Gastroesophageal sphincter (tissue), 4 donors: ENCODE measurements around the gene COX7A2. TPM values are rescaled to one million over a fixed set of nuclear protein-coding genes. Genes with fewer than 3 reads are reported as not detected.
A peak's percentile ranks its signal among the peaks of the same experiment; 100 is the strongest.

Experiments used
- ATAC-seq: fragments of 150-250 bp; one replicate; pipeline ENCODE4 v1.9.1; 2016; ENCODE audit warnings: mild to moderate bottlenecking, moderate library complexity
- H3K27ac ChIP-seq, 4 donors: fragments of 200-600 bp; sonication (generic) in 3 of 4; 1 replicate in 3 of 4; 2 replicates in 1 of 4; pipeline ENCODE4 v1.5.1; 2016 to 2019
- H3K27me3 ChIP-seq: fragments of 200-600 bp; sonication (generic); one replicate; pipeline ENCODE4 v1.5.1; 2019
- H3K36me3 ChIP-seq, 2 donors: fragments of 200-600 bp; sonication (generic); one replicate each; pipeline ENCODE4 v1.5.1; 2019; ENCODE audit warnings: control low read depth in 1 of 2
- H3K4me1 ChIP-seq, 3 donors: fragments of 200-600 bp; sonication (generic); 1 replicate in 2 of 3; 2 replicates in 1 of 3; pipeline ENCODE4 v1.5.1; 2016 to 2019; ENCODE audit warnings: control low read depth in 2 of 3
- H3K4me3 ChIP-seq, 2 donors: fragments of 200-600 bp; sonication (generic); one replicate each; pipeline ENCODE4 v1.5.1; 2019; ENCODE audit warnings: mild to moderate bottlenecking in 1 of 2, moderate library complexity in 1 of 2
- H3K9me3 ChIP-seq, 3 donors: fragments of 200-600 bp; sonication (generic); one replicate each; pipeline ENCODE4 v1.5.1; 2017 to 2019; ENCODE audit warnings: control low read depth in 2 of 3
- EP300 ChIP-seq: sonication (generic); formaldehyde crosslinking; IDR thresholded peaks from one replicate; pipeline ENCODE4 v1.6.1; 2017; ENCODE audit warnings: antibody characterized with exemption, mild to moderate bottlenecking
- POLR2A ChIP-seq, 2 donors: fragments of 450-650 bp; IDR thresholded peaks; one replicate each; pipeline ENCODE4 v1.6.1; 2017; ENCODE audit warnings: antibody characterized with exemption in 2 of 2, mild to moderate bottlenecking in 2 of 2, moderate library complexity in 1 of 2
- POLR2AphosphoS5 ChIP-seq: sonication (generic); formaldehyde crosslinking; IDR thresholded peaks from one replicate; pipeline ENCODE4 v1.6.1; 2017; ENCODE audit warnings: antibody characterized with exemption
- WGBS, 2 donors: methylation state at CpG; one replicate each; pipeline ENCODE4 v1.1.5; 2018; ENCODE audit warnings: low coverage in 1 of 2; 5-methylcytosine and 5-hydroxymethylcytosine counted together
- total RNA-seq, 4 donors: library from RNA; depleted of rRNA; stranded (reverse); fragments of >200 nt; gene quantifications; one replicate each; pipeline ENCODE4 v1.1.0, GENCODE V29; 2016
- TF ChIP-seq, protein P1 (sequence below), 4 experiments: fragments of 200-600 bp in 2 of 4; fragments of 450-650 bp in 2 of 4; sonication (generic) in 1 of 4; IDR thresholded peaks; one replicate each; pipeline ENCODE4 v1.5.1; 2017 to 2019; ENCODE audit warnings: antibody characterized with exemption in 4 of 4, mild to moderate bottlenecking in 2 of 4, moderate library complexity in 2 of 4

Gene COX7A2
- total RNA-seq, 4 donors from 2014 or later = 148 to 764 (median 376) TPM

DNA sequence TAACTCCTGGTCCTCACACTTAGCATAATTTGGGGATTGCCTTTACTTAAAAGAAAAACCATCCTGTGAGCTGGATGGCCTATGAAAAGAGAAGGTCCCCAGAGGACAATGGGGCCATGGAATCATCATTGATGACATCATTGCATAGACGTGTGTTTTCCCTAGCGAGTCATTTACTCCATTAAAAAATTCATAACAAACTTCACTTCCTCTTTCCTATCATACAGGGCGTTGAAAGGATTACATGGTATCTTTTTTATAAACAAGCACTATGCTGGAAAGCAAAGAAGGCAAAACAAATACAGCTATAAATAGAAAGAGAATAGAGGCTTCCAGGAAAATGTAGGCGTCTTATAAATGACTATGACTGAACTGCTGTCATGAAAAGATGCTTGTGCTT, 26.4 kb downstream of the COX7A2 start:
- H3K9me3 ChIP-seq = no peaks in the 10 kb centered on the region
- H3K4me1 ChIP-seq = peaks cover 0 to 9% (median 0%) of the 10 kb centered on the region in 3 donors
- WGBS, 2 donors = 0 to 5% methylated on average over 4 of the region's 4 CpGs
- no peak overlapping the region for H3K4me3 ChIP-seq
- peak; percentile 79 for ATAC-seq
- no peak for TF ChIP-seq POLR2AphosphoS5
- no peak for TF ChIP-seq POLR2A (IDR thresholded peaks at IDR 0.05)
- no peak for TF ChIP-seq EP300
- TF ChIP-seq, protein P1, sequence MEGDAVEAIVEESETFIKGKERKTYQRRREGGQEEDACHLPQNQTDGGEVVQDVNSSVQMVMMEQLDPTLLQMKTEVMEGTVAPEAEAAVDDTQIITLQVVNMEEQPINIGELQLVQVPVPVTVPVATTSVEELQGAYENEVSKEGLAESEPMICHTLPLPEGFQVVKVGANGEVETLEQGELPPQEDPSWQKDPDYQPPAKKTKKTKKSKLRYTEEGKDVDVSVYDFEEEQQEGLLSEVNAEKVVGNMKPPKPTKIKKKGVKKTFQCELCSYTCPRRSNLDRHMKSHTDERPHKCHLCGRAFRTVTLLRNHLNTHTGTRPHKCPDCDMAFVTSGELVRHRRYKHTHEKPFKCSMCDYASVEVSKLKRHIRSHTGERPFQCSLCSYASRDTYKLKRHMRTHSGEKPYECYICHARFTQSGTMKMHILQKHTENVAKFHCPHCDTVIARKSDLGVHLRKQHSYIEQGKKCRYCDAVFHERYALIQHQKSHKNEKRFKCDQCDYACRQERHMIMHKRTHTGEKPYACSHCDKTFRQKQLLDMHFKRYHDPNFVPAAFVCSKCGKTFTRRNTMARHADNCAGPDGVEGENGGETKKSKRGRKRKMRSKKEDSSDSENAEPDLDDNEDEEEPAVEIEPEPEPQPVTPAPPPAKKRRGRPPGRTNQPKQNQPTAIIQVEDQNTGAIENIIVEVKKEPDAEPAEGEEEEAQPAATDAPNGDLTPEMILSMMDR (IDR thresholded peaks at IDR 0.05) = no peak
- H3K27me3 ChIP-seq = no peaks in the 10 kb centered on the region
- H3K36me3 ChIP-seq = no peaks in the 10 kb centered on the region
- H3K27ac ChIP-seq = peak overlapping the region in 1 of 4 donors; percentile 21

DNA sequence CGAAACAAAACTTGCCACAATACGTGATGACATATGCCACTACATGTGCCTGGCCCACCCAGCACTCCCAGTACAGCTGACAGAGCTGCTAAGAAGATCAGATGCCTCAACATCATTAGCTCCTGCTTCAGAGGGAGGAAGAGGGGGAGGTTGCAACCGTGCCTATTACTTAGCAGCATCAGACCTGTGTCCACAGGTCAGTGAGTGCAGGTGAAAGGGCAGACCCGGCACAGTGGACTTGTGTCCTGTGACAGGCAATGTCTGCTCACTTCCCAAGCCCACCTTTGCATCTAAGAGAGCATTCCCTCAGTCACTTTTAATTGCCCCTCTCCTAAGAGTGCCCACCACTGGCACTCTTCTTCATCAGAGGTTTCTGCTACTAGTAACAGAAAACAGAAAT, 28.3 kb downstream of the COX7A2 start:
- ATAC-seq = no peak
- Histone ChIP-seq H3K4me1 (peaks cover 0 to 16% (median 0%) of the 10 kb centered on the region in 3 donors), H3K9me3 (no peaks in the 10 kb centered on the region), H3K4me3 (no peak overlapping the region), H3K27ac (no peak overlapping the region), H3K27me3 (no peaks in the 10 kb centered on the region), H3K36me3 (no peaks in the 10 kb centered on the region)
- no peak for TF ChIP-seq POLR2A (IDR thresholded peaks at IDR 0.05)
- no peak for TF ChIP-seq EP300
- TF ChIP-seq, protein P1 (IDR thresholded peaks at IDR 0.05) = no peak
- TF ChIP-seq POLR2AphosphoS5 = no peak
- WGBS, 2 donors = 78 to 94% methylated on average over 2 to 4 of the region's 4 CpGs

DNA sequence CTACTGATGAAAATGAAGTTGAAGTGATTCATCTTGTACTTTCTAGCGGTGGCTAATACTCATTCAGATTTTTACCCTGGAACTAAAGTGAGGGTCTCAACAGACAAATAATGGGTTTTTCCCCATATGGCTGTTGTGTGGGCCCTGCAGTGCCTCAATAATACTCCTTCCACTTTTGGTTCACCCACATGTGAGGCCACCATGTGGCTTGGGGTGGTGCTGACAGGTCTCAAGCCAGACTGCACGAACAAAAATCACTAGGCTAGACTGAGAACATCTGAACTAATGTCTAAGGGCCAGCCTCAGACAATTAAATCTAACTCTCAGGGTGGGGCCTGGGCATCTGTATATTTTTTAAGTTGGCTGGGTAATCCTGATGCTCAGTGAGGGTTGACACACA, 29.9 kb downstream of the COX7A2 start:
- Histone ChIP-seq H3K27me3 (no peaks in the 10 kb centered on the region), H3K4me1 (peaks cover 0 to 21% (median 0%) of the 10 kb centered on the region in 3 donors), H3K9me3 (no peaks in the 10 kb centered on the region), H3K4me3 (no peak overlapping the region), H3K27ac (no peak overlapping the region), H3K36me3 (no peaks in the 10 kb centered on the region)
- TF ChIP-seq, protein P1 (IDR thresholded peaks at IDR 0.05) = no peak
- TF ChIP-seq EP300 (no peak), POLR2AphosphoS5 (no peak), POLR2A (IDR thresholded peaks at IDR 0.05) (no peak)
- ATAC-seq = no peak
- 100% methylated on average over 1 to 2 of the region's 2 CpGs for WGBS, 2 donors

DNA sequence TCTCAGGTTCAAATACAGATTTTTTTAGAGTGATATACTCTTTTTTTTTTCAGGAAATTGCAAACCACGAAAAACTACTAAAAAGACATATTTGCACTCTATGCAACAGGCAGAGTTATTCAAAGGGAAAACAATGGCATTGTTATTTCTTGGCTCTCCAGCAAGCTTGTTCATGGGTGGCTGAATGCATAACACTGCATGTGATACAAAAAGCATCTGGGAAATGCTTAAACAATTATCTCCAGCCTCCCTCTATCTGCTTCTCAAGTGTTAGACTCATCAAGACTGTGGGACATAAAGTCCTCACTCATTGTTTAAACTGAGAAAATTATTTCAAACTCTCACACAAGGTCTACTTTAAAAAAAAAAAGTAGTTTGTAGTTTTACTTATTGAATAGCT, 30.5 kb downstream of the COX7A2 start:
- 35 to 43% methylated on average over 1 of the region's 1 CpG for WGBS, 2 donors
- Histone ChIP-seq H3K9me3 (no peaks in the 10 kb centered on the region), H3K4me1 (peaks cover 0 to 27% (median 5%) of the 10 kb centered on the region in 3 donors), H3K27ac (no peak overlapping the region), H3K36me3 (no peaks in the 10 kb centered on the region), H3K27me3 (no peaks in the 10 kb centered on the region), H3K4me3 (no peak overlapping the region)
- no peak for ATAC-seq
- TF ChIP-seq, protein P1 (IDR thresholded peaks at IDR 0.05) = no peak
- TF ChIP-seq POLR2A (IDR thresholded peaks at IDR 0.05) (no peak), POLR2AphosphoS5 (no peak), EP300 (no peak)

DNA sequence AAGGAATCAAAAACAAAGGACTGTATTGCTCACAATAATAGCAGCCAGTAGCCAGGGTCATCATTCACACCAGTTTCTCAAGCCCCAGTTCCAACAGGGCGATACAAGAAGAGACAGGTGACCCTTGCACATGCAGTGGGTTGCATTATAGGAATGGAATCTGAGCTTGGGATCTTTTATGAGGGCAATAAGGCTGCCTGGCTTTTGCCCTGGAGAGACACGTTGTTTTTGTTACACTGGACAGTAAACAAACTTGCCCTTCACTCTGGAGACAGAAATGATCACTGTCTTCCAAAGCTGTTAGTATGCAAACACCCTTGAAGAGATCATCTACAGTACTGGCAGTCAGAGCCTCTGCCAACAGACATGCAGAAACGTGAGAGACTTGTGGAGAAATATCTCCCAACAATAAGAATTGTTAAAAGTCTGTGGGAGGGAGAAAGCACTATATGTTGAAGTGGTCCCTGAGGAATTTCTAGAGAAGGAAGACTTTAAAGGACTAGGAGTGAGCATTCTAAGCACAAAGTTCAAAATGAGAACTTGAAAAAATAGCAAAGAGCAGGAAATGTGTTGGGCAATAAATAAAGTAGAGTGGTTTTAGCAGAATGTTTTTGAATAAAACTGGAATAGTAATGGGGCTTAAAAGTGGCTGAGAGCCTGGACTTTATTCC, 31.5 kb downstream of the COX7A2 start:
- no peak overlapping the region for H3K27ac ChIP-seq
- no peaks in the 10 kb centered on the region for H3K9me3 ChIP-seq
- WGBS, 2 donors = 0 to 17% methylated on average over 2 of the region's 3 CpGs
- no peaks in the 10 kb centered on the region for H3K36me3 ChIP-seq
- no peaks in the 10 kb centered on the region for H3K27me3 ChIP-seq
- ATAC-seq = no peak
- H3K4me3 ChIP-seq = no peak overlapping the region
- H3K4me1 ChIP-seq = peaks cover 0 to 29% (median 8%) of the 10 kb centered on the region in 3 donors
- TF ChIP-seq POLR2AphosphoS5 = no peak
- TF ChIP-seq EP300 = no peak
- no peak for TF ChIP-seq POLR2A (IDR thresholded peaks at IDR 0.05)
- TF ChIP-seq, protein P1 (IDR thresholded peaks at IDR 0.05) = no peak
